PC-3 (cell line): ENCODE data around the gene OPA3. TPM values are rescaled to one million over a fixed set of nuclear protein-coding genes. Genes with fewer than 3 reads are reported as not detected.

ENCODE experiments used
- ATAC-seq: fragments of 200-7000 bp; cut with Tn5 transposase; 2 replicates; pipeline ENCODE4 v1.9.1; 2020; ENCODE audit warnings: mild to moderate bottlenecking, moderate library complexity
- BruUV-seq: library from RNA; stranded (reverse); fragments of 400-500 nt; replicated peaks from 2 replicates; lab custom pipeline; 2021; lab: Mats Ljungman, UMichigan
- CTCF ChIA-PET: fragments of 300-600 bp; sonication (Branson Sonifier 250); formaldehyde crosslinking; loops from one replicate; lab custom pipeline; 2022; ENCODE audit warnings: antibody characterized with exemption; lab: Charles Lee
- POLR2A ChIA-PET: fragments of 300-600 bp; sonication (Branson Sonifier 250); formaldehyde crosslinking; loops from one replicate; lab custom pipeline; 2022; ENCODE audit warnings: antibody characterized with exemption; ENCODE audit not compliant: unreplicated experiment; lab: Charles Lee
- DNase-seq: peaks from one replicate; pipeline ENCODE4 v3.0.0-alpha.2; 2015
- H2AFZ ChIP-seq: fragments of 300-600 bp; sonication (generic); 2 replicates; pipeline ENCODE4 v1.6.0; 2016; ENCODE audit warnings: antibody characterized with exemption, low read length
- H3F3A ChIP-seq: fragments of 300-600 bp; sonication (generic); one replicate; pipeline ENCODE4 v1.6.0; 2017; ENCODE audit warnings: antibody characterized with exemption, low read length, control low read depth, mild to moderate bottlenecking; ENCODE audit not compliant: unreplicated experiment
- H3K27ac ChIP-seq: fragments of 300-600 bp; sonication (generic); 2 replicates; pipeline ENCODE4 v1.5.1; 2016; ENCODE audit warnings: mild to moderate bottlenecking, low read length
- H3K27me3 ChIP-seq: fragments of 300-600 bp; sonication (generic); 2 replicates; pipeline ENCODE4 v1.6.1; 2016; ENCODE audit warnings: low read length, mixed read lengths
- H3K36me3 ChIP-seq: fragments of 300-600 bp; sonication (generic); 2 replicates; pipeline ENCODE4 v1.6.1; 2016; ENCODE audit warnings: low read depth, mixed run types, low read length, mixed read lengths
- H3K4me1 ChIP-seq: fragments of 300-600 bp; sonication (generic); 2 replicates; pipeline ENCODE4 v1.5.1; 2016; ENCODE audit warnings: low read length; ENCODE audit not compliant: insufficient read depth
- H3K4me2 ChIP-seq: fragments of 300-600 bp; sonication (generic); 2 replicates; pipeline ENCODE4 v1.6.0; 2016; ENCODE audit warnings: low read length
- H3K4me3 ChIP-seq: fragments of 300-600 bp; sonication (generic); 2 replicates; pipeline ENCODE4 v1.5.1; 2016; ENCODE audit warnings: mild to moderate bottlenecking, low read length, mixed read lengths
- H3K79me2 ChIP-seq: fragments of 300-600 bp; sonication (generic); 2 replicates; pipeline ENCODE4 v1.6.1; 2017; ENCODE audit warnings: low read length, mixed read lengths
- H3K9ac ChIP-seq: fragments of 300-600 bp; sonication (generic); 2 replicates; pipeline ENCODE4 v1.6.0; 2016; ENCODE audit warnings: mild to moderate bottlenecking, low read length
- H3K9me2 ChIP-seq: fragments of 300-600 bp; sonication (generic); replicated peaks from 2 replicates; pipeline ENCODE4 v1.6.1; 2016; ENCODE audit warnings: mixed run types, low read length, mixed read lengths
- H3K9me3 ChIP-seq: fragments of 300-600 bp; sonication (generic); 2 replicates; pipeline ENCODE4 v1.6.1; 2016; ENCODE audit warnings: low read length, mixed read lengths
- H4K20me1 ChIP-seq: fragments of 300-600 bp; sonication (generic); 2 replicates; pipeline ENCODE4 v1.6.1; 2016; ENCODE audit warnings: low read length, mixed read lengths
- EZH2 ChIP-seq: fragments of 300-600 bp; sonication (generic); IDR thresholded peaks from one replicate; pipeline ENCODE4 v1.6.1; 2017; ENCODE audit warnings: antibody characterized with exemption, mild to moderate bottlenecking, low read length; ENCODE audit not compliant: unreplicated experiment
- EZH2phosphoT487 ChIP-seq: fragments of 300-600 bp; sonication (generic); IDR thresholded peaks from 2 replicates; pipeline ENCODE4 v1.6.1; 2018; ENCODE audit warnings: mild to moderate bottlenecking, antibody characterized with exemption, low read length, borderline replicate concordance
- intact Hi-C: fragments of 100-400 bp; cut with micrococcal nuclease; formaldehyde crosslinking; loops from 2 replicates; pipeline ENCODE4 v1.9.0; 2023
- total RNA-seq: library from RNA; depleted of rRNA; stranded (reverse); fragments of >200 nt; gene quantifications from 2 replicates; pipeline ENCODE4 v1.2.3, GENCODE V29; 2014
- TF ChIP-seq, protein P1 (sequence below): fragments of 300-600 bp; sonication (generic); conservative IDR thresholded peaks from 2 replicates; pipeline ENCODE4 v1.5.1; 2017; ENCODE audit warnings: antibody characterized with exemption, low read depth, mild to moderate bottlenecking, low read length

The OPA3 gene
- total RNA-seq, 1 experiment from 2014 or later, result 9.4 TPM

DNA sequence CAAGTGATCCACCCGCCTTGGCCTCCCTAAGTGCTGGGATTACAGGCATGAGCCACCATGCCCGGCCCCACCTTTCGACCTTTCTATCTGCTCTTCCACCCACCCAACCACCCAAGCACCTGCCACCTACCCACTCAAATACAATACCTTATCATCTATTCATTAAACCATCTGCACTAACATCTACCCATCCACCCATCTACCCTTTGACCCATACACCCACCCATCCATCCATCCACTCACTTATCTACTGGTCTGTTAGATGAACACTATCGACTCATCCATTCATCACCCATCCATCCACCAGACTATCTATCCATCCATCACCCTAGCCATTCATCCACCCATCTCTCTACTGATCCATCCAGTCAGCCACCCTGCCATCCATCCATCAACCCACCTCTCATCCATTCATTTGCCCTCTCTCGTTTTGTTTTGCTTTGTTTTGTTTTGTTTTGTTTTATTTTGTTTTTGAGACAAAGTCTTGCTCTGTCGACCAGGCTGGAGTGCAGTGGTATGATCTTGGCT is 37.4 kb upstream of the OPA3 start:
- Histone ChIP-seq H3K79me2 (no peaks in the 10 kb centered on the region), H3K4me1 (no peaks in the 10 kb centered on the region), H3K4me3 (no peak overlapping the region), H3K27me3 (no peaks in the 10 kb centered on the region), H2AFZ (no peak overlapping the region), H3K4me2 (no peak overlapping the region), H3K9me2 (no peaks in the 10 kb centered on the region), H3K9me3 (no peaks in the 10 kb centered on the region), H3K9ac (no peak overlapping the region), H3K36me3 (no peaks in the 10 kb centered on the region; the same call in 1 of the 2 replicates), H3F3A (no peaks in the 10 kb centered on the region), H4K20me1 (no peaks in the 10 kb centered on the region), H3K27ac (no peak overlapping the region)
- POLR2A ChIA-PET, result no interaction called here
- BruUV-seq, result no TSS peak
- no peak for TF ChIP-seq EZH2phosphoT487
- TF ChIP-seq, protein P1, sequence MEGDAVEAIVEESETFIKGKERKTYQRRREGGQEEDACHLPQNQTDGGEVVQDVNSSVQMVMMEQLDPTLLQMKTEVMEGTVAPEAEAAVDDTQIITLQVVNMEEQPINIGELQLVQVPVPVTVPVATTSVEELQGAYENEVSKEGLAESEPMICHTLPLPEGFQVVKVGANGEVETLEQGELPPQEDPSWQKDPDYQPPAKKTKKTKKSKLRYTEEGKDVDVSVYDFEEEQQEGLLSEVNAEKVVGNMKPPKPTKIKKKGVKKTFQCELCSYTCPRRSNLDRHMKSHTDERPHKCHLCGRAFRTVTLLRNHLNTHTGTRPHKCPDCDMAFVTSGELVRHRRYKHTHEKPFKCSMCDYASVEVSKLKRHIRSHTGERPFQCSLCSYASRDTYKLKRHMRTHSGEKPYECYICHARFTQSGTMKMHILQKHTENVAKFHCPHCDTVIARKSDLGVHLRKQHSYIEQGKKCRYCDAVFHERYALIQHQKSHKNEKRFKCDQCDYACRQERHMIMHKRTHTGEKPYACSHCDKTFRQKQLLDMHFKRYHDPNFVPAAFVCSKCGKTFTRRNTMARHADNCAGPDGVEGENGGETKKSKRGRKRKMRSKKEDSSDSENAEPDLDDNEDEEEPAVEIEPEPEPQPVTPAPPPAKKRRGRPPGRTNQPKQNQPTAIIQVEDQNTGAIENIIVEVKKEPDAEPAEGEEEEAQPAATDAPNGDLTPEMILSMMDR, result no peak
- no peak for TF ChIP-seq EZH2
- no peak for ATAC-seq
- CTCF ChIA-PET, result no interaction called here
- intact Hi-C loops, result no loop called here
- DNase-seq, result no peak

GRCh38 chr19:45621389-45621788 is 36.8 kb upstream of the OPA3 start:
- no peaks in the 10 kb centered on the region for H3F3A ChIP-seq
- H3K79me2 ChIP-seq, result no peaks in the 10 kb centered on the region
- TF ChIP-seq EZH2phosphoT487 (no peak), EZH2 (no peak)
- TF ChIP-seq, protein P1, result no peak
- H3K9me2 ChIP-seq, result no peaks in the 10 kb centered on the region
- no peaks in the 10 kb centered on the region for H3K9me3 ChIP-seq
- no peaks in the 10 kb centered on the region; the same call in 1 of the 2 replicates for H3K36me3 ChIP-seq
- H3K27ac ChIP-seq, result no peak overlapping the region
- ChIA-PET POLR2A (no interaction called here), CTCF (no interaction called here)
- intact Hi-C loops, result no loop called here
- no peak for ATAC-seq
- BruUV-seq, result no TSS peak
- H3K4me1 ChIP-seq, result no peaks in the 10 kb centered on the region
- H3K9ac ChIP-seq, result no peak overlapping the region
- H3K27me3 ChIP-seq, result no peaks in the 10 kb centered on the region
- no peak for DNase-seq
- no peak overlapping the region for H3K4me3 ChIP-seq
- no peak overlapping the region for H2AFZ ChIP-seq
- H3K4me2 ChIP-seq, result no peak overlapping the region
- no peaks in the 10 kb centered on the region for H4K20me1 ChIP-seq

DNA sequence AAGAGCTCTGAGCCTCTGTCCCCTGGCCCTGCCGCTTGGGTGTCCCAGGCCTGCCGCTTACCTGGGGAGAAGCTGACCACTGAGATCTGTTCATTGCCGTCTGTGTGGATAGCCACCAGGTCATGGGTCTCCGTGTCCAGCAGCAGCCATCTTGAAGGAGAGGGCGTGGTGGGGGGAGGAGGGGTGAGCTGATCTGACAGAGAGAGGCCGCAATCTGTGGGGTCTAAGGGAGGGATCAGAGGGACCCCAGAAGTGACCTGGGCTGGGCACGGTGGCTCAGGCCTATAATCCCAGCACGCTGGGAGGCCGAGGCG is 32.1 kb upstream of the OPA3 start:
- intact Hi-C loops, result loop anchor here (1.0 kb wide), 1 partner anchor 14 kb away; no protein-coding TSS in a partner anchor

More for the DNA sequence above, 32.1 kb upstream of the OPA3 start:
- Histone ChIP-seq H3K9ac (no peak overlapping the region), H3K9me3 (no peaks in the 10 kb centered on the region), H2AFZ (no peak overlapping the region), H3K4me2 (no peak overlapping the region), H3F3A (peaks cover 4% of the 10 kb centered on the region), H3K27me3 (no peaks in the 10 kb centered on the region), H3K36me3 (peaks cover 7% of the 10 kb centered on the region), H3K27ac (no peak overlapping the region), H3K4me3 (no peak overlapping the region), H3K79me2 (no peaks in the 10 kb centered on the region), H4K20me1 (no peaks in the 10 kb centered on the region), H3K9me2 (no peaks in the 10 kb centered on the region), H3K4me1 (peaks cover 24% of the 10 kb centered on the region)
- ChIA-PET POLR2A (no interaction called here), CTCF (no interaction called here)
- DNase-seq, result no peak
- BruUV-seq, result no TSS peak
- ATAC-seq, result no peak
- TF ChIP-seq EZH2phosphoT487 (no peak), EZH2 (no peak)
- TF ChIP-seq, protein P1, result no peak
